Retinal pigment epithelial cell (primary cell): ENCODE data around the gene DGKE.

Experiments used
- DNase-seq: peaks from one replicate; pipeline ENCODE4 v3.0.0-alpha.2; 2010; ENCODE audit warnings: low read depth
- H3K4me3 ChIP-seq: 2 replicates; pipeline ENCODE4 v1.5.1; 2011; ENCODE audit warnings: mild to moderate bottlenecking, low read length, control low read depth, moderate library complexity
- CTCF ChIP-seq: conservative IDR thresholded peaks from 2 replicates; pipeline ENCODE4 v1.5.1; 2011; ENCODE audit warnings: low read depth, low read length, control low read depth, inconsistent platforms

Gene DGKE

GRCh38 chr17:56807723-56808122 is 26.2 kb upstream of the DGKE start:
- H3K4me3 ChIP-seq, result no peak overlapping the region
- DNase-seq, result no peak
- no peak for TF ChIP-seq CTCF

- H3K4me3 ChIP-seq, result no peak overlapping the region
- TF ChIP-seq CTCF, result no peak
- no peak for DNase-seq
Measured at GRCh38 chr17:56808503-56808902, 25.4 kb upstream of the DGKE start.

- DNase-seq, result no peak
- no peak overlapping the region for H3K4me3 ChIP-seq
- no peak for TF ChIP-seq CTCF
Measured at GRCh38 chr17:56809106-56809819, 24.7 kb upstream of the DGKE start.

- H3K4me3 ChIP-seq, result no peak overlapping the region
- no peak for DNase-seq
- no peak for TF ChIP-seq CTCF
Measured at GRCh38 chr17:56809820-56810179, 24.2 kb upstream of the DGKE start.

- H3K4me3 ChIP-seq, result no peak overlapping the region
- DNase-seq, result no peak
- TF ChIP-seq CTCF, result no peak
Measured at GRCh38 chr17:56810343-56810742, 23.6 kb upstream of the DGKE start.

- no peak for TF ChIP-seq CTCF
- no peak for DNase-seq
- H3K4me3 ChIP-seq, result no peak overlapping the region
Measured at GRCh38 chr17:56810891-56811775, 22.8 kb upstream of the DGKE start.

- H3K4me3 ChIP-seq, result no peak overlapping the region
- no peak for TF ChIP-seq CTCF
- DNase-seq, result no peak
Measured at GRCh38 chr17:56812901-56813388, 21.0 kb upstream of the DGKE start.
